Fibroblast of gingiva (primary cell): Measurements from ENCODE around the gene SLC27A1.

Experiments
- DNase-seq: peaks from one replicate; pipeline ENCODE4 v3.0.0-alpha.2; 2011; ENCODE audit warnings: low read depth

Gene SLC27A1

DNA sequence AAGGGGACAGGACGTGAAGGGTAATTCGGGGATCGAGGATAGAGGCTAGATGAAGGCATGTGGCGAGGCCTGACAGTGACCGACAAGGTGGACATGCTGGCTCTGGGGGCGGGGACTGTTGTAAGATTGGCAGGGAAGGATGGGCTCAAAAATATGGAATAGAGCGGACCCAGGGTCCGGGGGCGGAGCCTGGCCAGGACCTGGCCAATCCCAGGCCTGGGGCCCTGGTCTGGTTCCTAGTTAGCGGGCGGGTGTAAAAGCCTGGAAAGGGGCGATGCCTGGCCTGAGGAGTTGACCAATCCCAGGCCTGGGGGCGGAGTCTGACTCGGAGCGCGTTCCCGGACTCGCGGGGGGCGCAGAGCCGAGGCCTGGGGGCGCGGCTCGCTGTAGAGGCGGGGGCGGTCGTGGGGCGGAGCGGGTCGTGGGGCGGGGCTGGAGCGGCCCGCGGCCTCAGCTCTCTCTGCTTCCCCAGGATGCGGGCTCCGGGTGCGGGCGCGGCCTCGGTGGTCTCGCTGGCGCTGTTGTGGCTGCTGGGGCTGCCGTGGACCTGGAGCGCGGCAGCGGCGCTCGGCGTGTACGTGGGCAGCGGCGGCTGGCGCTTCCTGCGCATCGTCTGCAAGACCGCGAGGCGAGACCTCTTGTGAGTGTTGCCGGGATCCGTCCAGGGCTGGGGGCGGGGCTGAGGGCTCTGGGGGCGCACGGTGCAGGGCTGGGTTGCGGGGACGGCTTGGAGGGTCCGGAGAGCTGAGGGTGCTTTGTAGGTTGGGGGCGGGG is at the start of gene SLC27A1:
Gene SLC27A1, plus strand, starts transcription at position 457 of the 774 bp plus-strand sequence. Its CDS starts 17 bp downstream, at position 474.
- peak; percentile 99 for DNase-seq

DNA sequence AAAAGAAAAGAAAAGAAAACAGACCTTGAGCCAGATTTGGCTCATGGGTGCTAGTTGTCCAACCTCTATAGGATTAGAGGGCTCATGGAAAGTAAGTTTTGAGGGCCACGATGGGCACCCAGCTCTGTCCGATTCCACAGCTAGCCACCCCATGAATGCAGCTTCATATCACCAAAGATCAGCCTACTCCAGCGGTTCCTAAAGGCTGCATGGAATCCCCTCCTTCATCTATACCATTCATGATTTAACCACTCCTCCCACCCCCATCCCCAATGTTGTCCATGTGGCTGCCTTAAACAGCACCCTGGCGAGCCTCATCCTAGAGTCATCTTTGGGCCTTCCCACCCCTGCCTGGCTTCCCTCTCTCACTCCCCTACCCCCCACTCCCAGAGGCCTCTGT is 48.4 kb upstream of the SLC27A1 start:
- DNase-seq, result no peak

DNA sequence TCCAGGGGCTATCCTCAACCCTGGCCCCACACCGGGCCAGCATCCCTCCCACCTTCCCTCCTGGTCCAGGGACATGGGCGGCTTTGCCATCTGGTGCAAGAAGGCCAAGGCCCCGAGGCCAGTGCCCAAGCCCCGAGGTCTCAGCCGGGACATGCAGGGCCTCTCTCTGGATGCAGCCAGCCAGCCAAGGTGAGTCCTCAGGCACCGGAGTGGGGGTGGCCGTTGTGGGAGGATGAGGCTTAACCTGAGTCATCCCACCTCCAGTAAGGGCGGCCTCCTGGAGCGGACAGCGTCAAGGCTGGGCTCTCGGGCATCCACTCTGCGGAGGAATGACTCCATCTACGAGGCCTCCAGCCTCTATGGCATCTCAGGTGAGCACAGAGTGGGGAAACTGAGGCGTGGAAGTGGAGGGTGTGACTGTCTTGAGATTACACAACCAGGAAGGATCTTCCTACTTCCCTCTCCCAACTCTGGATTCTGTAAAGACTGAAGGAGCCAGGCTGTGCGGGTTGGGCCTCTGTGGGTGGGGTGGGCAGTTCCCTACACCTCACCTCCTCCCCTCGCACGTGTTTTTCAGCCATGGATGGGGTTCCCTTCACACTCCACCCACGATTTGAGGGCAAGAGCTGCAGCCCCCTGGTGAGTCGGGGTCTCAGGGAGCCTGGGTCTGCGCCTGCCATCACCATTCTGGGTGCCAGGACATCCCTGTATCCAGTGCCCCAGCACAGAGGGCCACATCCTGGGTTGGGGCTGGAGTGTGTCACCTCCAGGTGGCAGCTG is 46.7 kb upstream of the SLC27A1 start:
- no peak for DNase-seq

DNA sequence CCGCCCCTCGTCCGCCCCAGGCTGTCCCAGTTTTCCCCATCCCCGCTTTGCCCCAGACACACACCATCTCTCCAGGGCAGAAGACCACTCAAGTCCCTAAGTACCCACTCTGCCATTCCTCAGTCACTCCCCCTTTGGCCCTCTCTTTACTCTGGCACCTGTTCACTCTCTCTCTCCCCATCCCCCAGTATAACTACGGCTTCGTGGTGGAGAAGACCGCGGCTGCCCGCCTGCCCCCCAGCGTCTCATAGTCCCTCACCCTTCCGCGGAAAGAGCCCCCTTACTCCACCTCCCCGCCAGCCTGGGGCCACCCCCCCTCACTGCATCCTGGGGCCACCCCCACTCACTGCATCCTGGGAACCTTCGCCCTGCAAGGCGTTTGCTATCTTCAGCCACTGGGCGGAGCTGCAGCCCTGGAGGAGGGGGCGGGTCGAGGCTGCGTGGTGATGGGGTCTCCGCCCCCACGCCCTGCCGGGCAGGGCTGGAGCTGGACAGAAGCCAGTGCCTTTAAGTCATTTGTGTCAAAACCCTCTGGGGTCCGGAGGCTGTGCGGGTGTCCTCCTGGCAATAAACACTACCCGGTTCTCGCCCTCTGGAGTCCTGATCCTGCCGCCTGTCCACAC is 45.5 kb upstream of the SLC27A1 start:
- no peak for DNase-seq

DNA sequence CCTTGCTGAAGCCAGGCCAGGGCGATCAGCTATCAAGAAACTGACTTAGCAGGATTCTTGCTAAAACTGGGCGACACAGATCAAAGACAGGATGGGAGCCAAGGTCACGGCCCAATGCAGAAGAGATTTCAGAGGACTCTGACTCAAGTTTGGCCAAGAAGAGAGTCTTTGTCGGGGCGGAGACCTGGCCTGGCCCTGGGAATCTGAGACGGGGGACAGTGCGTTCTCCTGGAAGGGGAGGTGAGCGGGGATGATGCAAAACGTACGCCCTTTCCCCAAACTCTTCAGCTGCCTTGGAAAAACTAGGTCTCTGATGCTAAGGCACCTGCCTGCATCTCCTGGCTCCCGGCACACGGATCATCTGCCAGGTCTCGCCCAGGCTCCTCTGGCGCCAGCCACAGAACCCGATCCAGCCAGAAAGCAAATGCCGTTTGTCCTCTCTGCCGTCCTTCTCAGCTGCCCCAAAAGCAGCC is 40.6 kb upstream of the SLC27A1 start:
- DNase-seq, result no peak

DNA sequence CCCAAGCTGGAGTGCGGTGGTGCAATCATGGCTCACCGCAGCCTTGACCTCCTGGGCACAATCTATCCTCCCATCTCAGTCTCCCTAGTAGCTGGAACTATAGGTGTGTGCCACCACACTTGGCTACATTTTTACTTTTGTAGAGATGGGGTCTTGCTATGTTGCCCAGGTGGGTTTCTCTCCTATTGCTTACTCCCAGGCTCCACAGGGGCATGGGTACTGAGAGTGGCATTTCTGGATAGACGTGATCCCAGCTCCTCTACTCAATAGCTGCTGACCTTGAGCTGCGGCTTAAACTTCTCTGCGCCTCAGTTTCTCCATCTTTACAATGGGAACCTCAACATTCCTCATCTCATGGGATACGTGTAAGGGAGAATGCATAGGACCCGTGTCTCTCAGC is 38.9 kb upstream of the SLC27A1 start:
- DNase-seq, result no peak

DNA sequence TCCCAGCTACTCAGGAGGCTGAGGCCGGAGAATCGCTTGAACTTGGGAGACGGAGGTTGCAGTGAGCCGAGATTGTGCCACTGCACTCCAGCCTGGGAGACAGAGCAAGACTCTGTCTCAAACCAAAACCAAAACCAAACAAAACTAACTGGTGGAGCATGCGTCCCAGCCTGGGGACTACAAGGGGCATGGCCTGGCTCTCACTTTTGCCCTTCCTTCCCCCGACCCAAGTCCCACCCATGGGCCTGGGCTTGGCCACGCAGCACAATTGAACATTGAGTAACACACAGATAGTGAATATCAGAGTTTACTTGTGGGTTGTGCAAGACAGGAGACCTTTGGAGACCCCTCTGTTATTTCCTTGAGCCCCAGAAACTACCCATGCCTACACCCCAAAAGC is 35.1 kb upstream of the SLC27A1 start:
- DNase-seq, result no peak

DNA sequence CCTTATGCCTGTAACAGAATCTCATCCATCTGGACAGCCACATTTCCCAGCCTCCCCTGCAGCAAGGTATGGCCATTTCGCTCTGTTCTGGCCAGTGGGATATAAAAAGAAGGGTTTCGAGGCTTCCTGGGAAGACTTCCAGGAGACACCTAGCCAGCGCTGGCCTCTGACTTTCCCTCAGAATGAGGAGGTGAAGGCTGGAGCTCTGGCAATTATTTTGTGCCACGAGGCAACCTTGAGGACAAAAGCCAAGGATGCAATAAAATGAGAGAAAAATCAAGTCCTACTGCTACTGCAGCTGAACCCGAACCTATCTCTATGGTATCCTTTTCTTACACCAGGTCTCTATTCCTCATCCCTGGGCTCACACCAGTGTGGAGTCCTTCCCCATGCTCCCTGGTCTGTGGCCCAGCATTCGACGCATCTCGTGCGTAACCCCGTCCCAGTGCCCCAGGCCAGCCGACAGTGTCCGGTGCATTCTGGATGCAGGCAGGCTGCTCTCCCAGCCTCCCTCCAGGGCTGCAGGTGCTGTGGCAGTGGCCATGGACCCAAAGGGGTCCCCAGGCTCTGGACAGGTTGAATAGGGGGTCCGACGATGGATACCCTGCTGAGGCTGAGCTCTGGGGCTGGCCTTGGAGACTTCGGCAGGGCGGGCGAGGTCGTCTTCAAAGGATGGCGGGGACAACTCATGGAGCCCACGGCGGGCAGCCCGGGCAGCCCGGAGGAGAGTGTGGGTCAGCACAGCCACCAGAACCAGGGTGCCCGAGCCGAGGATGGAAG is 34.0 kb upstream of the SLC27A1 start:
- DNase-seq, result no peak

DNA sequence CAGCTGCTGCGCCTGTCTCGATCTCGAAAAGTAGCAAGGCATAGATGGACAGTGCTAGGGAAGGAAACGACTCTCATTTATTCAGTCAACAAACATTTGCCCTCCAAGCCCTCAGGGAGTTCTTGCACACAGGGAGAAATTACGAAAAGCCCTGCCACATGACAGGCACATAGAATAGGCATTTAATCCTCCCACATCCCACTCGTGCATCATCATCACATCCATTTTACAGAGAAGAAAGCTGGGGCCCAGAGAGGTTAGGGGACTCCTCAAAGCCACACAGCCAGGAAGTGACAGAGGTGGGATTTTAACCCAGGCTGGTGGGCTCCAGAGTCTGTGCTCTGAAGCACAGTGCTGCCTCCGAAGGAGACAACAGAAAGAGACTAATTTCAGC is 33.5 kb upstream of the SLC27A1 start:
- no peak for DNase-seq

DNA sequence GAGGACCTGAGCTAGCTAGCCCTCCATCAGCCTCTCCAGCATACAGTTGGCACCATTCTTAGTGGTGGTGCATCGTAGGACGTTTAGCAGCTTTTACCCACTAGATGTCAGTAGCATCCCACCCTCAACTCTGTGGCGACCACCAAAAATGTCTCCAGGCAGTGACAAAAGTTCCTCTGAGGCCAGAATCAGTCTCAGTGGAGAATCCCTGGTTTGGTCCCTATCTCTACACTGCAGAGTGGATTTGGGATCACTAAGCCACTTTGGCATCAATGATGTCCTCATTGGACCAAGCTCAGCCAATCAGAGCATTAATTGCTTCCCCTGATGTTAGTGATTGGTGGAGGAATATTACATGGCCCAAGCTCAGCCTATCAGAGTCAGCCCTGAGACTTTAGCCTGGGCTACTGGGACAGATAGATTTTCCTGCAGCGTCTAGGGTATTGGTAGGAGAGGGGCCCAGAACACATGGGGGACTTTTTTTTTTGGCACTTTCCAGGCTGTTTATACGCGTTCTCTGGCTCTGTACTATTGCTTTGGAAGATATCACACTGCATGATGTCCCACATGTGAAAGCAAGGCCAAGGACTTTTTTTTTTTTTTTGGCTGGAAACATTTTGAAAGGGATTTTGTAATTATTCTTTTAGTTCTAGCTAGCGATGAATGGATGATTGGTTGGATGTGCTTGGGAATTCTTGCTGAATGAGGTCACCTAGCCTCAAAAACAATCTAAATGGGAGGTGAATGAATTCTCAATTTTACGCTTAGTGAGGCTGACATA is 28.9 kb upstream of the SLC27A1 start:
- no peak for DNase-seq

DNA sequence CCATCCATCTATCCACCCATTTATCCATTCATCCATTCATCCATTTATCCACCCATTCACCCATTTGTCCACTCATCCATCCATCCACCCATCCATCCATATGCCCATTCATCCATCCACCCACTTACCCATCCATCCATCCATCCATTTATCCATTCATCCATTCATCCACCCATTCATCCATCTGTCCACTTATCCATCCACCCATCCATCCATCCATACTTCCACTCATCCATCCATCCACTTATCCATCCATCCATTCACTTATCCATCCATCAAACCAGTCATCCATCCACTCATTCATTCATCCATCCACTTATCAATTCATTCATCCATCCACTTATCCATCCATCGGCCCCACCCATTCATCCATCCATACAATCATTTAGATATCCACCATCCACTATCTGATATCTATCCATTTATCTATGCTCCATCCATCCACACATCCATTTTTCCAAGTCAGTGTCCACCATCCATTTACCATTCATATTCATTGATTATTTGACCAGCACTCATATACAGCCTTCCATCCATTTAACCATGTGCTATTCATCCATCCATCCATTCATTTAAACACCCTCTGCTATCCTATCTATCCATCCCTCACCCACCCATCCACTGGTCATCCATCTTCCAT is 24.7 kb upstream of the SLC27A1 start:
- DNase-seq, result no peak

DNA sequence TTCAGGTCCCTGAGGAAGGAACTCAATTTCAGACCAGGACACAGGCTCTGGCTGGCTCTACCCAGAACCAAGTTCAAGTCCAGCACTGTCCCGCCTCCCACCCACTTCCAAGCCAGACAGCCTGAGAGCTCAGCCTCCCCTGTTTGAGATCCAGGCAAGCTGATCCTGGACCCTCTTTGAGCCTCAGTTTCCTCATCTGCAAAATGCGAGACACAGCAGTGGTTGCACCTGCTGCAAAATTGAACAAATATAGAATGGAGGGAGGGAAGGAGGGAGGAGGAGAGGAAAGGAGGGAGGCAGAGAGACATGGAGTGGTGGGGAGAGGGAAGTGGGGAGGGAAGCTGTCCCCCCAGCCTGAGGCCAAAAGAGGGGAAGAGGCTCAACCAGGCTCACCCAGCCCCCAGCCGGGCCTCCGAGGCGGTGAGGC is 22.6 kb upstream of the SLC27A1 start:
- DNase-seq, result no peak

DNA sequence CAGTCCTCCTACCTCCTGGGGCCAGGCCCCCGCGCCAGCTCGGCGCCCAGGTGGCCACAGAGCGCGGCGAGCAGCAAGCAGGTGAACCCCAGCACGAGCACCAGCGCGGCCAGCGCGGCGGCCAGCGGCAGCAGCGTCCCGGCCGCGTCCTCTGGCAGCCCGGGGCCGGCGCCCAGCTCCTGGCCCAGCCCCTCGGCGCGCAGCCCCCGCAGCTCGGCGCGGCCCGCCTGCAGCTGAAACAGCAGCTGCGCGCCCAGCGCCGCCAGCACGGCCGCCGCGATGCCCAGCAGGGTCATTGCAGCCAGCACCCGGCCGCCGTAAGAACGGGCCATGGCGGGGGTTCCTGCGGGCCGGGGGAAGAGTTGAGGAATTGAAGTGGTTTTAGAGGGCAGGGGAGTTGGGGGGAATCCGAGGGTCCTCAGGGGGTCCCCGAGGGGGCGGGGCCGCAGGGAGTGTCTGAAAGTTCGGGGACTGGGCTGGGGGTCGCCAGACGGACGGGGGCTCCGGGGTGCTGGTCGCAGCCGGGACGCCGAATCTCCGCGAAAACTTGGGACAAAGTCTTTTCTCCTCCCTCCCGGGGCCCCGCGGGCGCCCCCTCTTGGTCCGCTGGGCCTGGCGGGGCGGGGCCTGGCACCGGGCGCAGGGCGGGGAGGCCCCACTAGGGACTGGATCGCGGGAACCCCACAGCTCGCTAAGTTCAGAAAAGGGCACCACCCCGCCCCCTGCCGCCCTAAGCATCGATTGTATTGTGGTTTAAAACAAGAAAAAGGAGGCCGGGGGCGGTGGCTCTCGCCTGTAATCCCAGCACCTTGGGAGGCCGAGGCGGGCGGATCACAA is 22.0 kb upstream of the SLC27A1 start, which contains the start of gene TMEM221:
Gene TMEM221, minus strand, starts transcription at position 538 of the 837 bp plus-strand sequence. Its CDS starts 206 bp downstream, at position 332.
- no peak for DNase-seq

DNA sequence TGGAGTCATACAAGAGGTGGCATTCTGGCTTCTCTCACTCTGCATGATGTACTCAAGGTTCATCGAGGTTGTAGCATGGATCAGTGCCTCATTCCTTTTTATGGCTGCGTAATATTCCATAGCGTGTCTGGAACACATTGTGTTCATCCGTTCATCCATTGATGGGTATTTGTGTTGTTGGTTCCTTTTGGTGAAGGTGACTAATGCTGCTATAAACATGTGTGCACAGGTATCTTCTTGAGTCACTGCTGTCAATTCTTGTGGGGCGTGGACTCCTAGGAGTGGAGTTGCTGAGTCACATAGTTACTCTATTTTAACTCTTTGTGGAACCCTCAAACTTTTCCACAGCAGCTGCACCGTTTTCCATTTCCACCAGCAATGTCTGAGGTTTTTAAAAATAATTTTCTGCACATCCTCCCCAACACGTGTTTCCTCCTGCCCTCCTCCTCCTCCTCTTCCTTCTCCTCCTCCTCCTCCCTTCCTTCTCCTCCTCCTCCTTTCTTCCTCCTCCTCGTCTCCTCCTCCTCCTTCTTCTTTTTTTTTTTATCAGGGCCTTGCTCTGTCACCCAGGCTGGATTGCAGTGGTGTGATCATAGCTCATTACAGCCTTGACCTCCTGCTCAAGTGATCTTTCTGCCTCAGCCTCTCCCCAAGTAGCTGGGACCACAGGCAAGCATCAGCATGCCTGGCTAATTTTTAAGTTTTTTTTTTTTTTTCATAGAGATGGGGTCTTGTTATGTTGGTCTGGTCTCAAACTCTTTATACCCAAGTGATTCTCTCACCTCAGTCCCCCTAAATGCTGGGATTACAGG is 19.9 kb upstream of the SLC27A1 start:
- no peak for DNase-seq

DNA sequence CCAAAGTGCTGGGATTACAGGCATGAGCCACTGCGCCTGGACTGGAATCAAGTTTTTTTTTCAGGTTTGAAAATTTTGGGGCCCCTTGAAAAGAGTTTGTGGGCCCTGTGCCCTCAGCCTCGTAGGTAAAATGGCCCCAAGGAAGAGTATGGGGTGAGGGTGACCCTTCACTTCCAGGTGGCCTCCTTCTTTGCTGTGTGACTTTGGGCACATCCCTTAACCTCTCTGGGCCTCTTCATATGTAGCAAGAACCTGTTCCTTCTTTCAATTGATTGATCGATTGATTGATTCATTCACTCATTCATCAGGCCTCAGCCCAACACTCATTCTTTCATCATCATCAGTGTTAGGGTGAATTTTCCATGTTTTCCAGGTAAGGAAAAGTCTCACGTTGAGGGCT is 18.5 kb upstream of the SLC27A1 start:
- no peak for DNase-seq

DNA sequence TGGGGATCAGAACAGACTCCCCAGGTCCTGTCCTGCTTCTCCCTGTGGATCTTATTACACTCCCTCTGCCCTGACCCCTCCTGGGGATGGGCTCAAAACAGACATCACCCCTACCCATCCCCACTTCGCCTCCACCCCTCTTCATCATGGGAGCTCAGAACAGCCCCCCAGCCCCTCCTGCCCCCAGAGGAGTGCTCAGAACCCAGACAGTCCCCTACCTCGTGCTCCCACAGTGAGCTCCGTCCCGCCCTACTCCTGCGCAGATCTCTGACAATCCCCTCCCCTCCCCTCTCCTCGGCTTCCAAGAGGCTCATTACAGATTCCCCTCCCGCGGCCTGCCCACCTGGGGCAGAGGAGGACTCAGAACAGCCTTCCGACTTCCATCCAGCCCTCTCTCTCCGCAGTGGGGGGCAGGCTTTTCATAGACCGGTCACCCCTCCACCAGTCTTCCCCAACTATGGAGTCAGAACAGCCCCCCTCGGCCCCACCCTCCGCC is 15.7 kb upstream of the SLC27A1 start:
- DNase-seq, result no peak

DNA sequence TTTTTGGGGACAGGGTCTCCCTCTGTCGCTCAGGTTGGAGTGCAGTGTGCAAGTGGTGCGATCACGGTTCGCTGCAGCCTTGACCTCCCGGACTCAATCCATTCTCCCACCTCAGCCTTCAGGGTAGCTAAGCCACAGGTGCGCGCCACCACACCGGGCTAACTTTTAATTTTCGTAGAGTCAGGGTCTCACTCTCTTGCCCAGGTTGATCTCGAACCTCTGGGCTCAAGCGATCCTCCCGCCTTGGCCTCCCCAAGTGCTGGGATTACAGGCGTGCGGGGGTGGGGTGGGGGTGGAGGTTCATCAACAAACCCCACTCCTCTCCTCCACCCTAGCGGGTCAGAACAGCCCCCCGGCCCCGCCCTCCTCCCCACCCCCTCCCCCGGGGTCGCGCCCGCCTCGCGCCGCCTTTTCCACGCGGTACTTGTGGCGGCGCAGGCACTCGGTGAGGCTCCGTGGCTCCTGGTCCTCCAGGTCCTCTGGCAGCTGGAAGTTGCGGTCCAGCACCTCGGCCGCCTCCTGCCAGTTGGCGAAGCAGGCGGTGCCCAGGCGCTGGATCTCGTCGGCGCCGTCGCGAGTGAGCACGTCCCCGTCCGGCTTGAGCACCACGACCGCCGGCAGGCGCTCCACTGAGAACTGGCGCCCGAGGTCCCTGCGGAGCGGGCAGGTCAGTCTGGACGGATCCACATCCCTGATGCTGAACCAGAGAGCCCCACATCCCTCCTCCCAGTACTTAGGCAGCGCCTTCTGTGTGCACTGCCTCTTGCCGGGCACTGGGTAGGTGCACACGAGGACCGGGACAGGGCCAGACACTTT is 14.8 kb upstream of the SLC27A1 start:
- DNase-seq, result no peak

DNA sequence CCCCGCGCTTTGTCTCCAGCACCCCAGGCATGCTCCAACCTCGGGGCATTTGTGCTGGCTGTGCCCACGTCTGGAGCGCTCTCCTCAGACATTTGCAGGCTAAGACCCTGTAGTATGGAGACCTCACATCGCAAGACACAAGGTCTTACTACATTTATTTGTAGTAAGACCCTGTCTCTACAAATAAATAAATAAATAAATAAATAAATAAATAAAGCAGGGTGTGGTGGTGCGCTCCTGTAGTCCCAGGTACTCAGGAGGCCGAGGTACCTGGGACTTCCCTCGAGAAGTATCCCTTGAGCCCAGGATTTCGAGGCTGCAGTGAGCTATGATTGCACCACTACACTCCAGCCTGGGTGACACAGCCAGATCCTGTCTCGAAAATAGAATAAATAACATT is 14.2 kb upstream of the SLC27A1 start:
- no peak for DNase-seq
